Smooth muscle cell (in vitro differentiated cells): ENCODE results near the gene CCDC50. TPM values are rescaled to one million over a fixed set of nuclear protein-coding genes. Genes with fewer than 3 reads are reported as not detected.
A peak's percentile ranks its signal among the peaks of the same experiment; 100 is the strongest.

ENCODE experiments used
- DNase-seq: peaks from one replicate; lab custom pipeline; 2025; ENCODE audit not compliant: unreplicated experiment; lab: John Stamatoyannopoulos, UW
- H2AFZ ChIP-seq: fragments of 200-600 bp; sonication (generic); 2 replicates; pipeline ENCODE4 v1.6.0; 2016; ENCODE audit warnings: antibody characterized with exemption, low read depth, mild to moderate bottlenecking
- H3F3A ChIP-seq: fragments of 200-600 bp; sonication (generic); 2 replicates; pipeline ENCODE4 v1.6.0; 2017; ENCODE audit warnings: antibody characterized with exemption, low read depth
- H3K27ac ChIP-seq: fragments of 200-600 bp; sonication (generic); 2 replicates; pipeline ENCODE4 v1.5.1; 2016; ENCODE audit warnings: low read depth, mild to moderate bottlenecking
- H3K27me3 ChIP-seq: fragments of 200-600 bp; sonication (generic); 2 replicates; pipeline ENCODE4 v1.6.1; 2016; ENCODE audit warnings: low read depth, mild to moderate bottlenecking
- H3K36me3 ChIP-seq: fragments of 200-600 bp; sonication (generic); 2 replicates; pipeline ENCODE4 v1.5.1; 2016; ENCODE audit warnings: low read depth
- H3K4me1 ChIP-seq: fragments of 200-600 bp; sonication (generic); 2 replicates; pipeline ENCODE4 v1.5.1; 2016; ENCODE audit warnings: low read depth
- H3K4me2 ChIP-seq: fragments of 200-600 bp; sonication (generic); 2 replicates; pipeline ENCODE4 v1.6.0; 2016; ENCODE audit warnings: mild to moderate bottlenecking
- H3K4me3 ChIP-seq: fragments of 200-600 bp; sonication (generic); 2 replicates; pipeline ENCODE4 v1.5.1; 2016; ENCODE audit warnings: mild to moderate bottlenecking
- H3K79me2 ChIP-seq: fragments of 200-600 bp; sonication (generic); 2 replicates; pipeline ENCODE4 v1.6.0; 2016; ENCODE audit warnings: low read depth, mild to moderate bottlenecking
- H3K9ac ChIP-seq: fragments of 200-600 bp; sonication (generic); 2 replicates; pipeline ENCODE4 v1.6.0; 2016; ENCODE audit warnings: low read depth
- H3K9me3 ChIP-seq: fragments of 200-600 bp; sonication (generic); replicated peaks from 2 replicates; pipeline ENCODE4 v1.5.1; 2016; ENCODE audit warnings: low read depth
- H4K20me1 ChIP-seq: fragments of 200-600 bp; sonication (generic); 2 replicates; pipeline ENCODE4 v1.6.0; 2016; ENCODE audit warnings: low read depth
- CTCF ChIP-seq: fragments of 200-600 bp; sonication (generic); IDR thresholded peaks from 2 replicates; pipeline ENCODE4 v1.5.1; 2017; ENCODE audit warnings: borderline replicate concordance, mild to moderate bottlenecking, antibody characterized with exemption; ENCODE audit not compliant: insufficient read depth, poor library complexity, severe bottlenecking
- WGBS: methylation state at CpG from one replicate; pipeline ENCODE4 v1.1.7; 2016; ENCODE audit warnings: low lambda C conversion rate; 5-methylcytosine and 5-hydroxymethylcytosine counted together
- polyA plus RNA-seq: library from polyadenylated mRNA; unstranded; fragments of >200 nt; fragmentation: Nextera tagmentation; extraction: Ambion mirVana; gene quantifications from 2 replicates; pipeline ENCODE4 v1.2.1, GENCODE V29; 2016
- total RNA-seq: library from RNA; depleted of rRNA; stranded (reverse); fragments of >200 nt; gene quantifications from 2 replicates; pipeline ENCODE4 v1.2.3, GENCODE V29; 2014

CCDC50 gene
- total and polyA plus RNA-seq, 2 experiments from 2014 or later = 31.7 to 53.9 TPM

- Histone ChIP-seq H3F3A (no peaks in the 10 kb centered on the region), H3K4me3 (no peak overlapping the region), H3K4me1 (no peaks in the 10 kb centered on the region), H4K20me1 (no peaks in the 10 kb centered on the region), H3K27me3 (no peaks in the 10 kb centered on the region), H3K36me3 (no peaks in the 10 kb centered on the region), H3K4me2 (no peak overlapping the region), H2AFZ (no peak overlapping the region), H3K79me2 (no peaks in the 10 kb centered on the region), H3K9me3 (no peaks in the 10 kb centered on the region), H3K9ac (no peak overlapping the region), H3K27ac (no peak overlapping the region)
- 75% methylated on average over 4 of the region's 4 CpGs for WGBS
- TF ChIP-seq CTCF = no peak
- no peak for DNase-seq
These were observed 46.7 kb upstream of the CCDC50 start for GRCh38 chr3:191282251-191283185.

GRCh38 chr3:191283400-191283799 is 45.8 kb upstream of the CCDC50 start:
- Histone ChIP-seq H4K20me1 (no peaks in the 10 kb centered on the region), H3K4me3 (no peak overlapping the region), H3K9ac (no peak overlapping the region), H3F3A (no peaks in the 10 kb centered on the region), H3K4me2 (no peak overlapping the region), H2AFZ (no peak overlapping the region), H3K27ac (no peak overlapping the region), H3K4me1 (no peaks in the 10 kb centered on the region), H3K36me3 (no peaks in the 10 kb centered on the region), H3K9me3 (no peaks in the 10 kb centered on the region), H3K79me2 (no peaks in the 10 kb centered on the region), H3K27me3 (no peaks in the 10 kb centered on the region)
- no peak for TF ChIP-seq CTCF
- DNase-seq = no peak
- 98% methylated on average over 2 of the region's 2 CpGs for WGBS

- Histone ChIP-seq H2AFZ (peak overlapping the region; percentile 67), H4K20me1 (no peaks in the 10 kb centered on the region), H3F3A (no peaks in the 10 kb centered on the region), H3K36me3 (no peaks in the 10 kb centered on the region), H3K4me2 (no peak overlapping the region), H3K4me1 (no peaks in the 10 kb centered on the region), H3K9ac (no peak overlapping the region), H3K79me2 (no peaks in the 10 kb centered on the region), H3K27ac (no peak overlapping the region), H3K27me3 (no peaks in the 10 kb centered on the region), H3K9me3 (no peaks in the 10 kb centered on the region), H3K4me3 (no peak overlapping the region)
- WGBS = 86% methylated on average over 4 of the region's 4 CpGs
- no peak for DNase-seq
- no peak for TF ChIP-seq CTCF
These were observed 38.7 kb upstream of the CCDC50 start for GRCh38 chr3:191290311-191291025.
